ENCODE data around the gene TAF11L11.

DNA sequence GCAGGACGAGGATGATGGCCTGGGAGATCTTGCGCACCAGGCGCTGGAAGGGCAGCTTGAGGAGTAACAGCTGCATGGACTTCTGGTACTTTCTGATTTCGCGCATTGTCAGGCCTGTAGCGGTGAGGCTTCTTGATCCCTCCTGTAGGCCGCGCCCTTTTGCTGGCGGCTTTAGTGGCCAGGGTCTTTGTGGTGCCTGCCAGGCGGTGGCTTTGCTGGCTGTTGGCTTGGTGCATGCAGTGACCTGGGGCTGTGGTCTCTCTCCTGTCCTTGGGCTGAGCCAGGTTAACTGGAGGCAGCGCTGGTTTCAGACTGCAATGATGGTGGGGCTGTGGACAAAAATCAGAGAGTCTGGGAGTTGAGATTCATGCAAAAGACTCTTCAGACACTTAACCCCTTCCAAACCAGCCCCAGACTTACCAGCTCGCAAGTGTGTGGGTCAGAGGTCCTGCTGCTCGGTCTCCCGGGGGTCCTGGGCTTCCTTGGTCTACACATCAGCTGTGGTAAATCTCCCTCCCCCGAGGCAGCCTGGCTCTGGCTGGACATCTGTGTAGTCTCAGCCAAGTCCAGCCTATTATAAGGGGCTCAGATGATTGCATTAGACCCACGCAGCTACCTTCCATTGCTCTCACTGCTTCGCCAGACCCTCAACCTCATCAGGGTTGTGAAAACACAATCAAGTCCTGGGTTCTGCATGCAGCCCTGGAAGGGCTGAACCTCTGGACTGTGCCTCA lies 11.1 kb downstream of the TAF11L11 start:
- TF ChIP-seq, protein P1, sequence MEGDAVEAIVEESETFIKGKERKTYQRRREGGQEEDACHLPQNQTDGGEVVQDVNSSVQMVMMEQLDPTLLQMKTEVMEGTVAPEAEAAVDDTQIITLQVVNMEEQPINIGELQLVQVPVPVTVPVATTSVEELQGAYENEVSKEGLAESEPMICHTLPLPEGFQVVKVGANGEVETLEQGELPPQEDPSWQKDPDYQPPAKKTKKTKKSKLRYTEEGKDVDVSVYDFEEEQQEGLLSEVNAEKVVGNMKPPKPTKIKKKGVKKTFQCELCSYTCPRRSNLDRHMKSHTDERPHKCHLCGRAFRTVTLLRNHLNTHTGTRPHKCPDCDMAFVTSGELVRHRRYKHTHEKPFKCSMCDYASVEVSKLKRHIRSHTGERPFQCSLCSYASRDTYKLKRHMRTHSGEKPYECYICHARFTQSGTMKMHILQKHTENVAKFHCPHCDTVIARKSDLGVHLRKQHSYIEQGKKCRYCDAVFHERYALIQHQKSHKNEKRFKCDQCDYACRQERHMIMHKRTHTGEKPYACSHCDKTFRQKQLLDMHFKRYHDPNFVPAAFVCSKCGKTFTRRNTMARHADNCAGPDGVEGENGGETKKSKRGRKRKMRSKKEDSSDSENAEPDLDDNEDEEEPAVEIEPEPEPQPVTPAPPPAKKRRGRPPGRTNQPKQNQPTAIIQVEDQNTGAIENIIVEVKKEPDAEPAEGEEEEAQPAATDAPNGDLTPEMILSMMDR (IDR thresholded peaks at IDR 0.05 in 2 of 3, conservative IDR thresholded peaks at IDR 0.05 in 1 of 3; ENCODE audit: control insufficient read depth in 2 of 3, extremely low read depth in 1 of 3, insufficient read depth in 1 of 3, low read depth in 3 of 3, low read length in 3 of 3) = no peak
- TF ChIP-seq, protein P2, sequence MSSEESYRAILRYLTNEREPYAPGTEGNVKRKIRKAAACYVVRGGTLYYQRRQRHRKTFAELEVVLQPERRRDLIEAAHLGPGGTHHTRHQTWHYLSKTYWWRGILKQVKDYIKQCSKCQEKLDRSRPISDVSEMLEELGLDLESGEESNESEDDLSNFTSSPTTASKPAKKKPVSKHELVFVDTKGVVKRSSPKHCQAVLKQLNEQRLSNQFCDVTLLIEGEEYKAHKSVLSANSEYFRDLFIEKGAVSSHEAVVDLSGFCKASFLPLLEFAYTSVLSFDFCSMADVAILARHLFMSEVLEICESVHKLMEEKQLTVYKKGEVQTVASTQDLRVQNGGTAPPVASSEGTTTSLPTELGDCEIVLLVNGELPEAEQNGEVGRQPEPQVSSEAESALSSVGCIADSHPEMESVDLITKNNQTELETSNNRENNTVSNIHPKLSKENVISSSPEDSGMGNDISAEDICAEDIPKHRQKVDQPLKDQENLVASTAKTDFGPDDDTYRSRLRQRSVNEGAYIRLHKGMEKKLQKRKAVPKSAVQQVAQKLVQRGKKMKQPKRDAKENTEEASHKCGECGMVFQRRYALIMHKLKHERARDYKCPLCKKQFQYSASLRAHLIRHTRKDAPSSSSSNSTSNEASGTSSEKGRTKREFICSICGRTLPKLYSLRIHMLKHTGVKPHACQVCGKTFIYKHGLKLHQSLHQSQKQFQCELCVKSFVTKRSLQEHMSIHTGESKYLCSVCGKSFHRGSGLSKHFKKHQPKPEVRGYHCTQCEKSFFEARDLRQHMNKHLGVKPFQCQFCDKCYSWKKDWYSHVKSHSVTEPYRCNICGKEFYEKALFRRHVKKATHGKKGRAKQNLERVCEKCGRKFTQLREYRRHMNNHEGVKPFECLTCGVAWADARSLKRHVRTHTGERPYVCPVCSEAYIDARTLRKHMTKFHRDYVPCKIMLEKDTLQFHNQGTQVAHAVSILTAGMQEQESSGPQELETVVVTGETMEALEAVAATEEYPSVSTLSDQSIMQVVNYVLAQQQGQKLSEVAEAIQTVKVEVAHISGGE (CRISPR knock-in tag; IDR thresholded peaks at IDR 0.05) = no peak
- TF ChIP-seq, protein P3, sequence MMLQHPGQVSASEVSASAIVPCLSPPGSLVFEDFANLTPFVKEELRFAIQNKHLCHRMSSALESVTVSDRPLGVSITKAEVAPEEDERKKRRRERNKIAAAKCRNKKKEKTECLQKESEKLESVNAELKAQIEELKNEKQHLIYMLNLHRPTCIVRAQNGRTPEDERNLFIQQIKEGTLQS (IDR thresholded peaks at IDR 0.05; ENCODE audit: borderline replicate concordance, extremely low read depth, low read depth, low read length) = no peak
- TF ChIP-seq NFIC (IDR thresholded peaks at IDR 0.05; ENCODE audit: low read depth, low read length) (no peak), FOXM1 (IDR thresholded peaks at IDR 0.05; ENCODE audit: low read depth, low read length) (no peak), MYC (IDR thresholded peaks at IDR 0.05; ENCODE audit: insufficient read depth, insufficient read length, insufficient replicate concordance, low read length, severe bottlenecking) (no peak), KAT2A (conservative IDR thresholded peaks at IDR 0.05; ENCODE audit: control insufficient read depth, low read depth, low read length) (no peak), POLR2AphosphoS5 (IDR thresholded peaks at IDR 0.05; ENCODE audit: low read length) (no peak), RAD21 (IDR thresholded peaks at IDR 0.05; ENCODE audit: insufficient read depth, low read depth, low read length) (no peak), EZH2 (IDR thresholded peaks at IDR 0.05; ENCODE audit: borderline replicate concordance, control insufficient read depth, low read depth, low read length) (no peak)
- TF ChIP-seq, protein P4, sequence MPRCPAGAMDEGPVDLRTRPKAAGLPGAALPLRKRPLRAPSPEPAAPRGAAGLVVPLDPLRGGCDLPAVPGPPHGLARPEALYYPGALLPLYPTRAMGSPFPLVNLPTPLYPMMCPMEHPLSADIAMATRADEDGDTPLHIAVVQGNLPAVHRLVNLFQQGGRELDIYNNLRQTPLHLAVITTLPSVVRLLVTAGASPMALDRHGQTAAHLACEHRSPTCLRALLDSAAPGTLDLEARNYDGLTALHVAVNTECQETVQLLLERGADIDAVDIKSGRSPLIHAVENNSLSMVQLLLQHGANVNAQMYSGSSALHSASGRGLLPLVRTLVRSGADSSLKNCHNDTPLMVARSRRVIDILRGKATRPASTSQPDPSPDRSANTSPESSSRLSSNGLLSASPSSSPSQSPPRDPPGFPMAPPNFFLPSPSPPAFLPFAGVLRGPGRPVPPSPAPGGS (IDR thresholded peaks at IDR 0.05; ENCODE audit: borderline replicate concordance, insufficient read depth, low read depth, low read length, poor library complexity, severe bottlenecking) = no peak

Data from GM12878 (cell line).